A673 (cell line): ENCODE data around the gene KIF19. TPM values are rescaled to one million over a fixed set of nuclear protein-coding genes. Genes with fewer than 3 reads are reported as not detected.

Source experiments
- BruUV-seq: library from RNA; stranded (reverse); fragments of 400-500 nt; replicated peaks from 2 replicates; lab custom pipeline; 2021; lab: Mats Ljungman, UMichigan
- CTCF ChIA-PET: fragments of 300-600 bp; sonication (Branson Sonifier 250); formaldehyde crosslinking; loops from one replicate; lab custom pipeline; 2022; ENCODE audit warnings: antibody characterized with exemption; lab: Charles Lee
- POLR2A ChIA-PET: fragments of 300-600 bp; sonication (Branson Sonifier 250); formaldehyde crosslinking; loops from one replicate; lab custom pipeline; 2022; ENCODE audit warnings: antibody characterized with exemption; ENCODE audit not compliant: low non-redundant PET; lab: Charles Lee
- DNase-seq: peaks from one replicate; pipeline ENCODE4 v3.0.0-alpha.2; 2015; ENCODE audit warnings: low spot score
- H3K27ac ChIP-seq: fragments of 200-600 bp; sonication (generic); 2 replicates; pipeline ENCODE4 v1.5.1; 2016; ENCODE audit warnings: mixed run types, low read depth, mild to moderate bottlenecking, mixed read lengths, antibody characterized with exemption, low read length; ENCODE audit not compliant: poor library complexity, severe bottlenecking
- H3K27me3 ChIP-seq: fragments of 200-600 bp; sonication (generic); replicated peaks from 2 replicates; pipeline ENCODE4 v1.6.1; 2017; ENCODE audit warnings: mixed run types, low read depth, mild to moderate bottlenecking, mixed read lengths, antibody characterized with exemption, low read length; ENCODE audit not compliant: insufficient read depth, poor library complexity
- H3K36me3 ChIP-seq: fragments of 200-600 bp; sonication (generic); 2 replicates; pipeline ENCODE4 v1.6.1; 2016; ENCODE audit warnings: mixed run types, mild to moderate bottlenecking, mixed read lengths, antibody characterized with exemption, low read length; ENCODE audit not compliant: insufficient read depth, poor library complexity, severe bottlenecking
- H3K4me1 ChIP-seq: fragments of 200-600 bp; sonication (generic); 2 replicates; pipeline ENCODE4 v1.6.1; 2017; ENCODE audit warnings: mixed run types, mild to moderate bottlenecking, mixed read lengths, antibody characterized with exemption, low read length; ENCODE audit not compliant: insufficient read depth, poor library complexity, severe bottlenecking
- H3K4me3 ChIP-seq: fragments of 200-600 bp; sonication (generic); 2 replicates; pipeline ENCODE4 v1.5.1; 2016; ENCODE audit warnings: low read depth, mixed run types, mild to moderate bottlenecking, mixed read lengths, low read length; ENCODE audit not compliant: poor library complexity, severe bottlenecking
- H3K9me3 ChIP-seq: fragments of 200-600 bp; sonication (generic); 2 replicates; pipeline ENCODE4 v1.6.1; 2016; ENCODE audit warnings: mixed run types, low read depth, mild to moderate bottlenecking, mixed read lengths, antibody characterized with exemption, low read length; ENCODE audit not compliant: poor library complexity, severe bottlenecking
- CTCF ChIP-seq: fragments of 300-800, 200-600 bp; sonication (generic); conservative IDR thresholded peaks from 2 replicates; pipeline ENCODE4 v1.5.1; 2017; ENCODE audit warnings: low read depth, mild to moderate bottlenecking, antibody characterized with exemption, low read length, moderate library complexity, mixed read lengths
- EZH2 ChIP-seq: fragments of 200-600 bp; sonication (generic); IDR thresholded peaks from 2 replicates; pipeline ENCODE4 v1.6.1; 2017; ENCODE audit warnings: borderline replicate concordance, low read depth, mild to moderate bottlenecking, mixed read lengths, antibody characterized with exemption, low read length; ENCODE audit not compliant: poor library complexity, severe bottlenecking
- intact Hi-C: fragments of 100-400 bp; cut with micrococcal nuclease; formaldehyde crosslinking; loops from one replicate; pipeline ENCODE4 v1.10.0; 2022; ENCODE audit not compliant: unreplicated experiment
- total RNA-seq: library from RNA; stranded (reverse); gene quantifications from 2 replicates; pipeline ENCODE4 v1.2.3, GENCODE V29; 2021

KIF19 gene
- total RNA-seq, 1 experiment from 2014 or later = not detected

- CTCF ChIA-PET = no interaction called here
- H3K4me3 ChIP-seq = no peak overlapping the region
- intact Hi-C loops = no loop called here
- peaks cover 11% of the 10 kb centered on the region for H3K4me1 ChIP-seq
- BruUV-seq = no TSS peak
- DNase-seq = no peak
- no peaks in the 10 kb centered on the region for H3K9me3 ChIP-seq
- H3K27ac ChIP-seq = no peak overlapping the region
- POLR2A ChIA-PET = no interaction called here
- no peak for TF ChIP-seq CTCF
- TF ChIP-seq EZH2 = no peak
- no peaks in the 10 kb centered on the region for H3K27me3 ChIP-seq
- no peaks in the 10 kb centered on the region for H3K36me3 ChIP-seq
Observed at GRCh38 chr17:74389937-74390679, 64.1 kb downstream of the KIF19 start.

DNA sequence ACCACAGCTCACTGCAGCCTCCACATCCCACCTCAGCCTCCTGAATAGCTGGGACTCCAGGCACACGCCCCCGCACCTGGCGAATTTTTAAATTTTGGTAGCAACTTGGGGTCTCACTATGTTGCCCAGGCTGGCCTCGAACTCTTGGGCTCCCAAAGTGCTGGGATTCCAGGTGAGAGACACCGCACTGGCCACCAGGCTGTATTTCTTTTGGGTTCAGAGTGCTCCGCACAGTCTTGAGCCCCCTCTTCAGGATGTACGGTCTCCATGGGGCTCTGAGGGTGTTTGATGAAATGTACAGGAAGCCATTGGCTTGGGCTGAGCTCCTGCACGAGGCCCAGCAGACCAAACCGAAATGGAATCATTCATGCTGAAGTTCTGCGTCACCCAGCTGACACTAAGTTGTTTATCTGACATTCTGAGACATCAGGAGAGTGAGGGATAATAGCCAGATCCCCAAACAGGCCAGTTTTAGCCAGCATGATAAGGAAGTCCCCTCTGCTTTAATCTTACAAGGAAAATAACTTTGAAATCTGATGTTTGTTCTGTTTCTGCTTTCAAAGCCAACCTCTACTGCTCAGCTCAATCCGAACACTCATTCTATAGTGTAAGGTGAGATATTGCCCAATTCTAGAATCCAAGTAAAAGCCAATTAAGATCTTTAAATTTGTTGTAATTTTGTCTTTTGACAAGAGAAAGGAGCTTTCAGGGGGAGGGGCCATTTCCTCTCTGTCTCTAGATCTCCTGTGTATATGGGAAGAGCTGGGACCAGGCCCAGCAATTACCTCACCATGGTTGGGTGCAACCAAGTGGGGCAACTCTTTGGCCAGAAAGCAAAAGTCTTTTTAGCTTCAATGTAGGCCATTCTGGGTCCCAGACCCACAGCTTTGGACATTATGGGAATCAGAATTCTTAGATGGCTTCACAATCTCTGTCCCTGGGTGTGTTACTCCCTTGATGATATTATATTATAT lies 64.9 kb downstream of the KIF19 start:
- peaks cover 11% of the 10 kb centered on the region for H3K4me1 ChIP-seq
- no TSS peak for BruUV-seq
- no peak overlapping the region for H3K4me3 ChIP-seq
- no peak overlapping the region for H3K27ac ChIP-seq
- POLR2A ChIA-PET = no interaction called here
- CTCF ChIA-PET = no interaction called here
- intact Hi-C loops = no loop called here
- H3K36me3 ChIP-seq = no peaks in the 10 kb centered on the region
- TF ChIP-seq CTCF (no peak), EZH2 (no peak)
- H3K9me3 ChIP-seq = no peaks in the 10 kb centered on the region
- no peak for DNase-seq
- no peaks in the 10 kb centered on the region for H3K27me3 ChIP-seq

GRCh38 chr17:74391771-74392170 lies 65.7 kb downstream of the KIF19 start:
- ChIA-PET CTCF (no interaction called here), POLR2A (no interaction called here)
- Histone ChIP-seq H3K4me1 (peaks cover 11% of the 10 kb centered on the region), H3K27ac (no peak overlapping the region), H3K36me3 (no peaks in the 10 kb centered on the region), H3K27me3 (no peaks in the 10 kb centered on the region), H3K4me3 (no peak overlapping the region), H3K9me3 (no peaks in the 10 kb centered on the region)
- no TSS peak for BruUV-seq
- TF ChIP-seq CTCF = no peak
- no peak for TF ChIP-seq EZH2
- no peak for DNase-seq
- intact Hi-C loops = no loop called here
